Endothelial cell of umbilical vein (primary cell): ENCODE results near the gene STARD5. TPM values are rescaled to one million over a fixed set of nuclear protein-coding genes. Genes with fewer than 3 reads are reported as not detected.

ENCODE experiments used
- BruUV-seq: library from RNA; stranded (reverse); fragments of 400-500 nt; replicated peaks from 2 replicates; lab custom pipeline; 2021; lab: Mats Ljungman, UMichigan
- CTCF ChIA-PET: fragments of 300-600, 350-600 bp; sonication (Branson Sonifier 250); formaldehyde crosslinking; loops from one replicate; lab custom pipeline; 2021; ENCODE audit warnings: antibody characterized with exemption, inconsistent platforms; lab: Charles Lee
- POLR2A ChIA-PET: fragments of 300-600, 350-600 bp; sonication (Branson Sonifier 250); formaldehyde crosslinking; loops from one replicate; lab custom pipeline; 2021; ENCODE audit warnings: antibody characterized with exemption, inconsistent platforms; lab: Charles Lee
- DNase-seq: peaks from one replicate; pipeline ENCODE4 v3.0.0-alpha.2; 2011; ENCODE audit warnings: low read depth, low spot score
- FAIRE-seq: peaks from 2 replicates; lab custom pipeline; 2011; peaks lifted over from hg19 to GRCh38; lab: Jason Lieb, UNC
- H2AFZ ChIP-seq: 2 replicates; pipeline ENCODE4 v1.6.0; 2012; ENCODE audit warnings: low read depth, low read length, control low read depth, inconsistent platforms
- H3K27ac ChIP-seq: 2 replicates; pipeline ENCODE4 v1.5.1; 2011; ENCODE audit warnings: low read depth, mild to moderate bottlenecking, control low read depth, low read length, moderate library complexity; ENCODE audit not compliant: insufficient read depth
- H3K27me3 ChIP-seq, 2 experiments: 2 replicates each; pipeline versions ENCODE4 v1.6.0 to v1.6.1; 2011; ENCODE audit warnings: low read length in 2 of 2, mixed read lengths in 1 of 2; ENCODE audit not compliant: control insufficient read depth in 2 of 2, insufficient read depth in 2 of 2
- H3K36me3 ChIP-seq, 2 experiments: 2 replicates in 1 of 2; 3 replicates in 1 of 2; pipeline ENCODE4 v1.5.1; 2011; ENCODE audit warnings: low read length in 2 of 2, mild to moderate bottlenecking in 1 of 2, moderate library complexity in 1 of 2; ENCODE audit not compliant: control insufficient read depth in 2 of 2, insufficient read depth in 2 of 2; ENCODE audit errors: extremely low read depth in 1 of 2
- H3K4me1 ChIP-seq: 3 replicates; pipeline ENCODE4 v1.5.1; 2011; ENCODE audit warnings: mild to moderate bottlenecking, low read length; ENCODE audit not compliant: control insufficient read depth, insufficient read depth; ENCODE audit errors: extremely low read depth
- H3K4me2 ChIP-seq: 2 replicates; pipeline ENCODE4 v1.6.1; 2011; ENCODE audit warnings: low read length, control low read depth, mixed read lengths; ENCODE audit not compliant: insufficient read depth
- H3K4me3 ChIP-seq, 3 experiments: fragments of 200-600 bp in 1 of 3; sonication (generic), shearing (Covaris generic) in 1 of 3; replicated peaks in 1 of 3; 2 replicates each; pipeline ENCODE4 v1.5.1; 2011 to 2016; ENCODE audit warnings: control low read depth in 3 of 3, low read length in 3 of 3, mild to moderate bottlenecking in 2 of 3, inconsistent platforms in 1 of 3, low read depth in 1 of 3, moderate library complexity in 1 of 3; ENCODE audit not compliant: insufficient read depth in 1 of 3
- H3K79me2 ChIP-seq: 2 replicates; pipeline ENCODE4 v1.6.0; 2012; ENCODE audit warnings: low read length, inconsistent platforms; ENCODE audit not compliant: control insufficient read depth, insufficient read depth
- H3K9ac ChIP-seq: replicated peaks from 2 replicates; pipeline ENCODE3; 2011; ENCODE audit warnings: low read length, control low read depth; ENCODE audit not compliant: insufficient read depth; ENCODE audit errors: extremely low read depth
- H3K9me1 ChIP-seq: replicated peaks from 3 replicates; pipeline ENCODE4 v1.6.0; 2011; ENCODE audit warnings: mild to moderate bottlenecking, low read length; ENCODE audit not compliant: control insufficient read depth, insufficient read depth; ENCODE audit errors: extremely low read depth
- H3K9me3 ChIP-seq: replicated peaks from 2 replicates; pipeline ENCODE4 v1.5.1; 2012; ENCODE audit warnings: low read length, inconsistent platforms; ENCODE audit not compliant: control insufficient read depth, insufficient read depth
- H4K20me1 ChIP-seq: replicated peaks from 2 replicates; pipeline ENCODE3; 2011; ENCODE audit warnings: mild to moderate bottlenecking, low read length; ENCODE audit not compliant: control insufficient read depth, insufficient read depth; ENCODE audit errors: extremely low read depth
- EZH2 ChIP-seq: IDR thresholded peaks from 2 replicates; pipeline ENCODE4 v1.6.1; 2012; ENCODE audit warnings: borderline replicate concordance, low read depth, mild to moderate bottlenecking, moderate library complexity, low read length, inconsistent platforms; ENCODE audit not compliant: severe bottlenecking
- FOS ChIP-seq: IDR thresholded peaks from 2 replicates; pipeline ENCODE4 v1.6.1; 2011; ENCODE audit warnings: mild to moderate bottlenecking, low read length, moderate library complexity, borderline replicate concordance; ENCODE audit not compliant: insufficient read depth
- GATA2 ChIP-seq: IDR thresholded peaks from 2 replicates; pipeline ENCODE4 v1.7.0; 2011; ENCODE audit warnings: low read depth, mild to moderate bottlenecking, moderate library complexity, mixed read lengths, low read length; ENCODE audit not compliant: insufficient read length, insufficient read depth
- JUN ChIP-seq: IDR thresholded peaks from 2 replicates; pipeline ENCODE4 v1.6.1; 2011; ENCODE audit warnings: borderline replicate concordance, low read depth; ENCODE audit not compliant: insufficient read length, insufficient read depth
- MYC ChIP-seq: IDR thresholded peaks from one replicate; pipeline ENCODE4 v1.6.1; 2011; ENCODE audit warnings: mild to moderate bottlenecking, low read depth, low read length
- POLR2A ChIP-seq: IDR thresholded peaks from 2 replicates; pipeline ENCODE4 v1.6.1; 2012; ENCODE audit warnings: low read depth, mild to moderate bottlenecking, control low read depth, low read length
- POLR2AphosphoS5 ChIP-seq: IDR thresholded peaks from 2 replicates; pipeline ENCODE4 v1.6.1; 2012; ENCODE audit warnings: low read depth, mild to moderate bottlenecking, control low read depth, low read length, moderate library complexity; ENCODE audit not compliant: insufficient read depth
- dilution Hi-C: fragments of 300-500 bp; cut with MboI; formaldehyde crosslinking; loops from one replicate; pipeline ENCODE4 v1.15.0; 2019; ENCODE audit warnings: low sequenced_read_pairs; ENCODE audit not compliant: extremely low pct_ligation_motif_present
- intact Hi-C: fragments of 100-400 bp; cut with micrococcal nuclease; formaldehyde crosslinking; loops from one replicate; pipeline ENCODE4 v1.10.0; 2022
- polyA plus RNA-seq, 4 experiments: library from polyadenylated mRNA; depleted of rRNA in 3 of 4; stranded (reverse) in 3 of 4; unstranded in 1 of 4; fragments of >200 nt; gene quantifications; 2 replicates each; pipeline versions ENCODE4 v1.2.1 to v1.2.3, GENCODE V29; 2011 to 2012; ENCODE audit warnings: missing spikeins in 1 of 4
- total RNA-seq: library from RNA; stranded (reverse); gene quantifications from 2 replicates; pipeline ENCODE4 v1.2.3, GENCODE V29; 2021
- TF ChIP-seq, protein P1 (sequence below): IDR thresholded peaks from 2 replicates; pipeline ENCODE4 v1.6.1; 2011; ENCODE audit not compliant: insufficient read depth, insufficient read length
- TF ChIP-seq, protein P2 (sequence below), 2 donors: IDR thresholded peaks; 1 replicate in 1 of 2; 2 replicates in 1 of 2; pipeline ENCODE4 v1.5.1; 2011; ENCODE audit warnings: low read length in 2 of 2, mild to moderate bottlenecking in 2 of 2, moderate library complexity in 2 of 2, control low read depth in 1 of 2, inconsistent platforms in 1 of 2, low read depth in 1 of 2; ENCODE audit not compliant: insufficient read depth in 1 of 2; ENCODE audit errors: extremely low read depth in 1 of 2

STARD5 gene
- total and polyA plus RNA-seq, 2 donors (not counting 3 experiments of a cell fraction or from before 2014, with no cell fraction given), result 2.2 to 3.0 TPM

DNA sequence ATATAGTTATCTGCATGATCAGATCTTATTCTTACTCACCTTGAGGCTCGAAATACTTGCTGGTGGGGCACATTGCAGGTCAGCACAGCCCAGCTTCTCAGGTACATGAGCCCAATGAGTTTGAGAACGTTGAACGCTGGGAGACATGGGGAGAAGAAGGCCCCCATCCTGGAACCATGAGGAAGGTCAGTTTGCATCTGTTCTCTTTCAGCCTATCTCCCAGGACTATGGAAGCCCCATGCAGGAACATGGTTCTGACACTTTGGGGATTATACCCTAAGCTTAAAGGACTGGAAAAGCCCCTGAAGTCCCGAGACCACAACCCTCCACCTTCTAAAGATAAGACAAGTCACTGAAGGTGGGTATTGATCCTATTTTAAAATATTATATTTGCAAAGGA, 17.4 kb upstream of the STARD5 start:
- Histone ChIP-seq H3K9ac (no peak overlapping the region), H3K4me3 (no peak overlapping the region), H2AFZ (no peak overlapping the region), H3K79me2 (no peaks in the 10 kb centered on the region), H3K4me1 (peaks cover 4% of the 10 kb centered on the region), H3K9me3 (no peaks in the 10 kb centered on the region), H3K36me3 (no peaks in the 10 kb centered on the region), H3K4me2 (no peak overlapping the region), H3K27me3 (peaks cover 3 to 6% of the 10 kb centered on the region in 2 experiments), H3K9me1 (no peaks in the 10 kb centered on the region), H3K27ac (no peak overlapping the region), H4K20me1 (no peaks in the 10 kb centered on the region)
- no peak for DNase-seq
- TF ChIP-seq POLR2AphosphoS5 (no peak), GATA2 (no peak), JUN (no peak)
- dilution Hi-C loops (no loop called here), intact Hi-C loops (no loop called here)
- BruUV-seq, result no TSS peak
- POLR2A ChIA-PET, result no interaction called here
- CTCF ChIA-PET, result interaction anchor here (1.1 kb wide), 1 partner anchor 75 kb away, joined by 3 read pairs; no protein-coding TSS in a partner anchor
- FAIRE-seq, result no peak

DNA sequence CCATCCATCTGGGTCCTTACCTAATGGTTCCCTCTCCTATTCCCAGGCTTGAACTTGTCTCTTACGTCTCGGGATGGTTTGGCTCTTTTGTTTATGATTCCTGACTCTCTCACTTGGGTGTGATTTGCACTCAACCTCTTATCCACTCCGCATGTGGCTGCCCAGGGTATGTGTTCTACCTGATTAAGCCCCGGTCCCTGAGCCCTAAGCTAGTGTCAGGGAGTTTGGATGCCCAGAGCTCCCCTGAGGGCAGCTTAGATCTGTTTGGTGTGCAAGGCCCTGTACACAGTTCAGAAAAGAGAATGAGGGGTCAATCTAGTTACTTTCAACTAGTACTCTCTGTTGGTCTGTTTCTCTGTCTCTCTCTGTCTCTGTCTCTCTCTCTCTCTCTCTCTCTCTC, 15.9 kb upstream of the STARD5 start:
- H3K79me2 ChIP-seq, result no peaks in the 10 kb centered on the region
- no peaks in the 10 kb centered on the region for H3K36me3 ChIP-seq
- TF ChIP-seq MYC (no peak), JUN (no peak), POLR2AphosphoS5 (no peak), EZH2 (no peak), POLR2A (no peak), FOS (no peak), GATA2 (no peak)
- TF ChIP-seq, protein P1, sequence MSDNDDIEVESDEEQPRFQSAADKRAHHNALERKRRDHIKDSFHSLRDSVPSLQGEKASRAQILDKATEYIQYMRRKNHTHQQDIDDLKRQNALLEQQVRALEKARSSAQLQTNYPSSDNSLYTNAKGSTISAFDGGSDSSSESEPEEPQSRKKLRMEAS, result no peak
- TF ChIP-seq, protein P2, sequence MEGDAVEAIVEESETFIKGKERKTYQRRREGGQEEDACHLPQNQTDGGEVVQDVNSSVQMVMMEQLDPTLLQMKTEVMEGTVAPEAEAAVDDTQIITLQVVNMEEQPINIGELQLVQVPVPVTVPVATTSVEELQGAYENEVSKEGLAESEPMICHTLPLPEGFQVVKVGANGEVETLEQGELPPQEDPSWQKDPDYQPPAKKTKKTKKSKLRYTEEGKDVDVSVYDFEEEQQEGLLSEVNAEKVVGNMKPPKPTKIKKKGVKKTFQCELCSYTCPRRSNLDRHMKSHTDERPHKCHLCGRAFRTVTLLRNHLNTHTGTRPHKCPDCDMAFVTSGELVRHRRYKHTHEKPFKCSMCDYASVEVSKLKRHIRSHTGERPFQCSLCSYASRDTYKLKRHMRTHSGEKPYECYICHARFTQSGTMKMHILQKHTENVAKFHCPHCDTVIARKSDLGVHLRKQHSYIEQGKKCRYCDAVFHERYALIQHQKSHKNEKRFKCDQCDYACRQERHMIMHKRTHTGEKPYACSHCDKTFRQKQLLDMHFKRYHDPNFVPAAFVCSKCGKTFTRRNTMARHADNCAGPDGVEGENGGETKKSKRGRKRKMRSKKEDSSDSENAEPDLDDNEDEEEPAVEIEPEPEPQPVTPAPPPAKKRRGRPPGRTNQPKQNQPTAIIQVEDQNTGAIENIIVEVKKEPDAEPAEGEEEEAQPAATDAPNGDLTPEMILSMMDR (IDR thresholded peaks at IDR 0.05; ENCODE audit: extremely low read depth in 1 of 2, insufficient read depth in 1 of 2, low read depth in 1 of 2, low read length in 2 of 2), result no peak
- ChIA-PET CTCF (interaction anchor here (1.5 to 2.5 kb wide), 2 partner anchors 65 to 73 kb away, joined by 4 to 10 read pairs; no protein-coding TSS in a partner anchor), POLR2A (no interaction called here)
- H3K4me3 ChIP-seq, result no peak overlapping the region
- no peaks in the 10 kb centered on the region for H4K20me1 ChIP-seq
- intact Hi-C loops, result no loop called here
- H3K4me2 ChIP-seq, result no peak overlapping the region
- no peaks in the 10 kb centered on the region for H3K9me3 ChIP-seq
- peaks cover 3 to 6% of the 10 kb centered on the region in 2 experiments for H3K27me3 ChIP-seq
- DNase-seq (no peak), FAIRE-seq (no peak)
- no TSS peak for BruUV-seq
- H3K4me1 ChIP-seq, result peaks cover 4% of the 10 kb centered on the region
- no peak overlapping the region for H2AFZ ChIP-seq
- no peak overlapping the region for H3K27ac ChIP-seq
- no peak overlapping the region for H3K9ac ChIP-seq
- H3K9me1 ChIP-seq, result no peaks in the 10 kb centered on the region
- dilution Hi-C loops, result no loop called here
